AML-193 (cell line): ENCODE measurements around the gene LRRC49.
"Not testable (repeated sequence)": the region's sequence is repeated elsewhere in the genome, so short reads cannot be mapped to it uniquely, and the experiment has no call there.

Source experiments
- DNase-seq, 2 experiments: peaks; one replicate each; lab custom pipeline; 2025; lab: John Stamatoyannopoulos, UW

Gene LRRC49

DNA sequence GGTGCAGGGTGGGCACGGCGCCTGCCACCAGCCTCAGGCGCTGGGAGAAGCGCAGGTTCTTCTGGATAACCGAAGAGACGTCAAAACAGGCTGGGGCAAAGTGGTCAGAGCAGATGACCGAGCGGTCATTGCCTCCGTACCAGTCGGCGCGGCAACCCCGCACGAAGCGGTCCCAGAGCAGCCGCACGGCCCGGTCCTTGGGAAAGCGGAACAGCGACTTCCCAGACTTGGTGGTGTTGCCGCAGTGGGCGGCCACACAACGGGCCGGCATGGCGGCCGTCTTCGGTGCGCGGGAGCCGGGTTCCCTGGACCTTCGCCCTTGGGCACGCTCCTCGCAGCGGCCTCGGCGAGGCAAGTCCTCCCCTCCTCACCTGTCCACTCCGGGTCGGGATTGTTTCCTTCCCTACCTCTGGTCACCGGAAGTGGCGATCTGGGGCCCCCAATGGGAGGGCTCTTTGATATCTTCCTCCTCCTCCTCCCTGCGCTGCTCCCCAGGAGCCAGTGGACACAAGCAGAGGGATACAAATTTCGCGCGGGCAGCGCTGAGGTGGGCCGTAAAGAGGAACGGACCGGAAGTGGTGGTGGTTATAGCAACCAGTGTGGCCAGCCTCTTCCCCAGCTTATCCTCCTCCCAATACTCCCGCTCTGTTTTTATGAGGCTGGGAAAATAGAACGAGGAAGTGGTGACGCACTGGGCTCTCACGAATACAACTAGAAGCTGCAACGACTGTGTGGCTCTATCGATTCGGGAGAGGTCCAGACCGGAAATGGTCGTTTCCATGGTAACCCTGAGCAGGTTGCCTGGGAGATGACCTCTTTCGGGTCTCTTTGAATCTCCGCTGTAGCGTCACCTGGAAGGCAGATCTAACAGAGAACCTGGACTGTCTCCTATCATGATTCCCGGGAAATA, at the start of gene LRRC49, which contains the start of gene THAP10:
Gene LRRC49, plus strand, starts transcription at position 825 of the 910 bp plus-strand sequence. Its CDS starts 69 bp downstream, at position 894.
Gene THAP10, minus strand, starts transcription at position 432 of the 910 bp plus-strand sequence. Its CDS starts 161 bp downstream, at position 271.
- DNase-seq, result no peak

GRCh38 chr15:70845602-70846360, 46.8 kb upstream of the LRRC49 start:
- DNase-seq, result no peak

GRCh38 chr15:70851889-70852288, 40.7 kb upstream of the LRRC49 start:
- no peak for DNase-seq

DNA sequence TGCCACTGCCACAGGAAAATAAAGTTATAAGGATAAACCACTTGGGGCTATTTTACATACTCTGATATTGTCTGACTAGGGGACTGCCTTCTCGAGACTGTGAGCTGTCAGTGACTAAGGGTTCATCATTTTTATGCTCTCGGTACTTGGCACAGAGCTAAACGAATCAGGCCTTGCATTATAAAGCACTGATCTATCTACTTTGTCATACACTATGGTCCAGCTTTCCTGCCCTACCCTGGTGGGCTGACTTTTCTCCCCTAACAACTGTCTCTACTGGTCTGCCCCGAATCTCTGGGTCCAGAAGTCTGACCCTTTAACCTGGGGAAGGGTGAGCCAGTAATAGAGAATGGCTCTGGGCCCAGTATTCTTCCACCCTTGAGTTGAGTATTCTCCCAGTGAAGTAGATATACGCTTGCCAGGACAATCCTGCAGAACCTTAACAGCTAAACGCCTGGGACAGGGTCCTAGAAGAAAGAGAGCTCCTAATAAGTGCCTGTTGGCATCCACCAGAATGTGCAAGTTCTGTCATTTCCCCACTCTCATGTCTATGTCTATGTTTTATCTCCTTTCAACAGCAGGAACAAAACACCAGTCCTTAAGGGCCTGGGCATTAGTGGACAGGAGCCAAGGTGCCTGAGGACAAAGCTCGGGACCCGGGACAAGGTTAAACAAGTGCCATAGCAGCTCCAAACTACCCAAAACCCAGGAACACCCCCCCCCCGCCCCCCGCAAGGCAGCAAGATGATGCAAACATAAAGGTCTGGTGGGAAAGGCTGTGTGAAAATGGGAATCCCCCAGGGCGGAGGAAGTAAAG, 39.9 kb upstream of the LRRC49 start:
- DNase-seq, result no peak

GRCh38 chr15:70853318-70853972, 39.2 kb upstream of the LRRC49 start:
- DNase-seq, result no peak

DNA sequence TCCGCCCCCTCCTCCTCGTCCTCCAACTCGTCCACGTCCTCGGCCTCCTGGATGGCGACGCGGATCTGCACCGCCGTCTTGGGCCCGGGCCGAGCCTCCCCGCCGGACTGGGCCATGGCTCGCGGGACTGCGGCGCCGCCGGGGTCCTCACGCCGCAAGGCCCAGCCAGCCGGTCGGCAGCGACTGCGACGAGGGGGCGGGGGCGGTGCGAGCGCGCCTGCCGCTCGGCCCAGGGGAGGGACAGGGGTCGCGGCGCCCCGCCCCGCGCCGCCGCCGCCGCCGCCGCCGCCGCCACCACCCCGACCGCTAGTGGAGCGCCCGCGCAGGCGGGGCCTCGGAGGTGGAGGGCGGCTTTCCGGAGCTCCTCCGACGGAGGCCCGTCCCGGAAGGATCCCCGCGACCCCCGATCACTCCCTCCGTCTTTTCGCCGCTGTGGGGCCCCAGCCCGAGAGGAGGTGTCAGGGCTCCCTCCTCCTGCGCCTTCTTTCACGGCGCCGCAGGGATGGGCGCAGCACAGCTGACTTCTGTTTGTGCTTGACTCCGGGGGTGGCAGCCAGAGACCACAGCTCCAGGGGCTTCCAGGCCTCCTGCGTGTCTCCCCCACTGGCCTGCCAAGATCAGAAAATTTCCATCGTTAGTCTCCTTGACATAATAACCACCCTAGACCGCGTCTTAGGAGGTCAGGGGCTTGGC, 38.5 kb upstream of the LRRC49 start, which contains the start of gene LARP6:
Gene LARP6, minus strand, starts transcription at position 185 of the 693 bp plus-strand sequence. Its CDS starts 69 bp downstream, at position 116.
- DNase-seq, result no peak

- no peak for DNase-seq
Measured at GRCh38 chr15:70854666-70854976, 38.0 kb upstream of the LRRC49 start.

DNA sequence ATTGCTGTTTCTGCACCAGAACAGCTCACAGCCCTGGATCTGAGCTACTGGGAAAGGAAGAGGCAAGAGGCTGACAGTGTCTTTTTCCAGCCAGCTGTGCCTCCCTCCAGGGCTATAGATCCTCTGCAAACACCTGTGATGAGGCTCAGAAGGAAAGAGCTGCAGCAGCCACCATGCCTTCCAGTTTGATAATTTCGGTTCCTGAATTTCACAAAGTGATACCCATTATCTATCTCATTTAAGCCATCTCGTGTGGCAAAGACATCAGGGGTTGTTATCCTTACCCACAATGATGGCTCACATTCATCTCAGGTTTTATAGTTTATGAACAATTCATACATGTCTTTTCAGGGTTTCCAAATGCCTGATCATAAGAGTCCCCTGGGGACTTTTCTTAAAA, 36.9 kb upstream of the LRRC49 start:
- no peak for DNase-seq

- no peak for DNase-seq
Measured at GRCh38 chr15:70856177-70856883, 36.3 kb upstream of the LRRC49 start.

GRCh38 chr15:70856884-70857561, 35.6 kb upstream of the LRRC49 start:
- DNase-seq, result no peak

GRCh38 chr15:70857562-70858285, 34.9 kb upstream of the LRRC49 start:
- DNase-seq, result no peak

DNA sequence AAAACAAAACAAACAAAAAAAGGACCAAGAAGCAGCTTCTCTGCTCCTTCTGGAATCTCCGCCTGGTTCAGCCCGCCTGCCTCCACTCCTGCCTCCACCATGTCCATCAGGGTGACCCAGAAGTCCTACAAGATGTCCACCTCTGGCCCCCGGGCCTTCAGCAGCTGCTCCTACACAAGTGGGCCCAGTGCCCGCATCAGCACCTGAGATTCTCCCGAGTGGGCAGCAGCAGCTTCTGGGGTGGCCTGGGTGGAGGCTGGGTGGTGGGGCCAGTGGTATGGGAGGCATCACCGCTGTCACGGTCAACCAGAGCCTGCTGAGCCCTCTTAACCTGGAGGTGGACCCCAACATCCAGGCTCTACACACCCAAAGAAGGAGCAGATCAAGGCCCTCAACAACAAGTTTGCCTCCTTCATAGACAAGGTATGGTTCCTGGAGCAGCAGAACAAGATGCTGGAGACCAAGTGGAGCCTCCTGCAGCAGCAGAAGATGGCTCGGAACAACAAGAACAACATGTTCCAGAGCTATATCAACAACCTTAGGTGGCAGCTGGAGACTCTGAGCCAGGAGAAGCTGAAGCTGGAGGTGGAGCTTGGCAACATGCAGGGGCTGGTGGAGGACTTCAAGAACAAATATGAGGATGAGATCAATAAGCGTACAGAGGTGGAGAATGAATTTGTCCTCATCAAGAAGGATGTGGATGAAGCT, 33.9 kb upstream of the LRRC49 start:
- not testable (repeated sequence) for DNase-seq

GRCh38 chr15:70859322-70859908, 33.2 kb upstream of the LRRC49 start:
- no peak for DNase-seq

DNA sequence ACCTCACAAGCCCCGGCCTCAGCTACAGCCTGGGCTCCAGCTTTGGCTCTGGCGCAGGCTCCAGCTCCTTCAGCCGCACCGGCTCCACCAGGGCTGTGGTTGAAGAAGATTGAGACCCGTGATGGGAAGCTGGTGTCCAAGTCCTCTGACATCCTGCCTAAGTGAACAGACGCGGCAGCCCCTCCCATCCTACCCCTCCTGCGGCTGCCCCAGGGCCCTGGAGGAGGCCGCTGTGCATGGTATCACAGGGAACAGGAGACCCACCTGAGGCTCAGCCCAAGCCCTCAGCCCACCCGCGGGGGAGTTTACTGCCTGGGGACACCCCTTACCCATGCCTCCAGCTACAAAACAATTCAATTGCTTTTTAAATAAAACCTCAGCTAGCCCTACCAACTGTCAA, 32.6 kb upstream of the LRRC49 start:
- no peak for DNase-seq

DNA sequence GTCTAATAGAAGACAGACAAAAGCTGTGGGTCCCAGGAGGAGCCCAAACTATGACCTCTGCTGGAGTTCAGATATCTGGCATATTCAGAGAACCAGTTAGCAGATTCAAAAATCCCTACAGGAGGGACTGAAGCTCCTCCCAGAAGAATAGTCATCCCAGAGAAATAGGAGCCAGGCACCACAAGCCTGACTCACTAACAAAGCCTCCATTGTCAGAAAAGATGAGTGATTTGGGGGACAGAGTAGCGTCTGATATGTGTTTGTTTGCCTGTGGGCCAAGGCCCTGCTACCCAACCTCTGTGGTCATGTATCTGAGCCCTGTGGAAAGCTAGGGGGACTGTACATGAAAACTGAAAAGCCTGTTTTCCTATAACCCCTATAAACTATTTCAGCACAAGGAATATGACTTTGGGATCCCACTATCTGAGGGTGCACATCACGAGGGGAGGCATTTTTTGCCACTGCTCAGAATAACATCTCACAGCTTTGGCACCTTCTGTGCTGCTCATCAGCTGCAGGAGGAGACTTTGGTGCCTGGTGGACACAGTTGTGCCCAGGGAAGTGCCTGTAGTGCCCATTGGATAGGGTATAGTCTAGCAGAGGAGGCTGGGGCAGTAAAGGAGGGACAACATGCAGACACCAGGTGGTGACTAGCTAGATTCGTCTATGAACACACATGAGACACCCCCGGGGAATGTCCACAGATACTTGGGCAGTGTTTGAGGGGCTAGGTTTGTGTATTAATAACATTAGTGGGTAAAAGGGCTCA, 29.0 kb upstream of the LRRC49 start:
- DNase-seq, result no peak

DNA sequence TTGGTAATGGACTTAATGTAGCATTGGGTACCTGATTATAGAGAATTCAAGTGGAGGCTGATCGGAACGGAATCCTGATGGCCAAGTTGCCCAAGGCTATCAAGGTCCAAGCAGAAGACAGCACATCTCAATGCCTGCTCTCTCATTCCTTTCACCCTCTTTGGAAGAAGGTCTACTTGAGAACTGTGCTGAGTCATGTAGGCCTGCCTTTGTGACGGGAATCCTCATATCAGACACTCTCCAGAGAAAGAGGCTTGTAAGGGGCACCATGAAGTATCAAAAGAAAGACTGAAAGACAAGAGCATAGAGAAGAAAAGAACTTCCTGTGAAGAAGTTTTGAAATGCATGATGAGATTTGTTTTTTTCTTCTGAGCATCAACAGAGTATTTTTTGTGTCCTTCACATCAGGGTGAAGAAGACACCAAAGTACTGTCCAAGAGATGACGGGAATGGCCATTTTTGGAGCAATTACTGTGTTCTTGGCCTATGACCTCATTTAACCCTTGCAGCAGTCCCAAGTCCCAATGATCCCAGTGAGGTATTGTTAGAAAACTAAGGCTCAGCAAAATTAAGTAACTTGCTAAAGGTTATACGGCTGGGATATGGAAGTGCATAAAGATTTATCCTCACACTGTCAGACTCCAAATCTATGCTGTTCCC, 25.5 kb upstream of the LRRC49 start:
- no peak for DNase-seq
